GM04503 (cell line): ENCODE data around the gene TMEM19.
A peak's percentile ranks its signal among the peaks of the same experiment; 100 is the strongest.
"Not testable (repeated sequence)": the region's sequence is repeated elsewhere in the genome, so short reads cannot be mapped to it uniquely, and the experiment has no call there.

Experiments used
- DNase-seq: peaks from one replicate; pipeline ENCODE4 v3.0.0-alpha.2; 2012; ENCODE audit warnings: low read depth

The TMEM19 gene

DNA sequence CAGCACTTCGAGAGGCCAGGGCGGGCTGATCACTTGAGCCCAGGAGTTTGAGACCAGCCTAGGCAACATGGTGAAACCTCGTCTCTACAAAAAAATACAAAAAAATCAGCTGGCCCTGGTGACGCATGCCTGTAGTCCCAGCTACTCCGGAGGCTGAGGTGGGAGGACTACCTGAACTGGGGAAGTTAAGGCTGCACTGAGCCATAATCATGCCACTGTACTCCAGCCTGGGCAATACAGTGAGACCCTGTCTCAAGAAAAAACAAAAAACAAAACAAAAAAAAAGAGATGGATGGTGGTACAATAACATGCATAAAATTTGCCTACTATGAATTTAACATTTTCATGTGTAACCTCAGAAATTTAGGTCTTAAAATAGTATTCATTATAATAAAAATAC lies 19.6 kb upstream of the TMEM19 start:
- no peak for DNase-seq

DNA sequence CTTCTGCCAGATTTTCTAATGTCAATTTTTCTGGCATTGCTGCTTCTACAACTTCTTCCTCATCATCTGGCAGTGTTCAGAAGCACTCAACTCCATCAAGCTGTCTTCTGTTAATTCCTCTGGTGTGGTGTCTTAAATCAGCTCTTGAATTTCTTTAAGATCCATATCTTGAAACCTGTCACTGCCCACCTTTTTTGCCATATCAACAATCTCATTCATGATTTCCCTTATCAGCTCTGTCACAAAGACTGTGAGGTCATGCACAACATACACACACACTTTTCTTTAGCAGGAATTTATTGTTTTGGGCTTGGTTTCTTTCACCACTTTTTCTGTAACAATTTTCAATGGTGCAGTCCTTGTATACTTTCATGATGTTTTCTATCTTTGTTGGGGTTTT lies 14.6 kb upstream of the TMEM19 start:
- DNase-seq = no peak

DNA sequence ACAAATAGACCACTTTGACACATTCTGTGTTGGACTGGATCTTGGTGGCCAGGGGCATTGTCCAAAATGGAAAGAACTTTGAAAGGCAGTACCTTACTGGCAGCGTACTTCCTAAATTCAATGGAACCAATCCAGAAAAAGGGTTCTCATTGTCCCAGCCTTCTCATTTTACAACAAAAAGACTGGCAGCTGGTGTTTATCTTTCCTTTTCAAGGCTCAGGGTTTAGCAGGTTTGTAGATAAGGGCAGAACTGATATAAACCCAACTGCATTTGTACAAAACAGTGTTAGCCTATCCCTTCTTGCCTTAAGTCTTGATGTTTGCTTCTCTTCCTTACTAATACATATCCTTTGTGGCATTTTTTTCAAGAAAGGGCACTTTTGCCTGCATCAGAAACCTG lies 14.1 kb upstream of the TMEM19 start:
- DNase-seq = no peak

DNA sequence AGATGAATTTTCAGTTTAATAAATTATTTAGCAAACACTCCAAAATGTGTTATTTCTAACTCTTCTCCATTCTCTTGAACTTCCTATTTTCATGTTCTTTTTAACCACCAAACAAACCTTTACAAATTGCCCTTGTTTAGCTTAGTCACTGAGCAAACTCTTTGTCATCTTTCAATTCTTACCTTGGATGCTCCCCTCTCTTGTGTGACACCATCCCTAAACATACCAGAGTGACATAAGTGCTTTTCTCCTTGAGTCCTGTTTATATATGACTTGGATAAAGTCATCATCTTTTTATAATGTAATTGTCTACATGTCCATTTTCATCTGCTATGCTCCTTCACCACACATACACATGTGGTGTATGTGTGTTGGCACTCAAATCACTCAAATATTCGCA lies 3.4 kb upstream of the TMEM19 start:
- no peak for DNase-seq

DNA sequence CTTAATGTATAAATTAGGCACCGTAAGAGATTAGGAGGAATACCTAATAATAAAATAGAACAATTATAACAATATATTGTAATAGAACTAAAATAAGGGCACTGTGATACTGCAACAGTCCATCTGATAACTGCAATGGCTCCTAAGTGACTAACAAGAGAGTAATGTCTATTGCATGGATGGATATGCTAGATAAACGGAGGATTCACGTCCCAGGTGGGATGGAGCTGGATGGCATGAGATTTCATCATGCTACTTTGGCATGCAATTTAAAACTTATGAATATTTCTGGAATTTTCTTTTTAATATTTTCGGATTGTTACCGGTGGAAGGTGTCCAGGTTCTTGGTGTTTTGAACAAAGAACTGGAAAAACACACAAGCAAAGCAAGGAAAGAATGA lies 2.2 kb upstream of the TMEM19 start:
- no peak for DNase-seq

DNA sequence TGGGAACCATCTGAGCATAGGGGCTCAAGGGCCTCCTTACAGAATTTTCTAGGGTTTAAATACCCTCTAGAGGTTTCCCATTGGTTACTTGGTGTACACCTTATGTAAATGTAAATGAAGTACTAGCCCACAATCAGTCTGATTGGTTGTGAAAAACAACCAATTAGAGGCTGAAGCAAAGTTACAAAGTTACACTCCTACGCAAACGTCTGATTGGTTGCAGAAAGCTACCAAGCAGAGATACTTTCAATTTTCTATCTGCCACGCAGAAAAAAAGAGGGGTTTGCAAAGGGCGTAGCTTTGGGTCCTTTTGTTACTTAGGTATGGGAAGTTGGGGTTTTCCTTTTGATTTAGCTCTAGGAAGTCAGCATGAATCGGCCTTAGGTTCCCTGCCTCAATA lies 1.8 kb upstream of the TMEM19 start:
- DNase-seq = no peak

DNA sequence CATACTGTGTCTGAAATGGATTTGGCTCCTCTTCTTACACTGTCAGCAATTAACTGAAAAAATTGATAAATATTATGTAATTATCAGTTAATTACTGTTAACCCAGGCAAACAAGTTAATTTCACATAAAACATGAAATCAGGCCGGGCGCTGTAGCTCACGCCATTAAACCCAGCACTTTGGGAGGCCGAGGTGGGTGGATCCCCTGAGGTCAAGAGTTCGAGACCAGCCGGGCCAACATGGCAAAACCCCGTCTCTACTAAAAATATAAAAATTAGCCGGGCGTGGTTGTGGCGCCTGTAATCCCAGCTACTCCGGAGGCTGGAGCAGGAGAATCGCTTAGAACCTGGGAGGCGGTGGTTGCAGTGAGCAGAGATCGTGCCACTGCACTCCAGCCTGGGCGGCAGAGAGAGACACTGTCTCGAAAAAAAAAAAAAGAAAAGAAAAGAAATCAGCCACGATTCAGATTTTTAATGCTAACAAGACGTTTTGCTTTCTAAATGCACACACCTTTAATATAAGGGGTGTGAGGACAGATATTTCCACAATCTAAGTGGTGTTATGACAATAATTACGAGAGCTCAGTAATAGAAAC lies 473 bp upstream of the TMEM19 start:
- no peak for DNase-seq

DNA sequence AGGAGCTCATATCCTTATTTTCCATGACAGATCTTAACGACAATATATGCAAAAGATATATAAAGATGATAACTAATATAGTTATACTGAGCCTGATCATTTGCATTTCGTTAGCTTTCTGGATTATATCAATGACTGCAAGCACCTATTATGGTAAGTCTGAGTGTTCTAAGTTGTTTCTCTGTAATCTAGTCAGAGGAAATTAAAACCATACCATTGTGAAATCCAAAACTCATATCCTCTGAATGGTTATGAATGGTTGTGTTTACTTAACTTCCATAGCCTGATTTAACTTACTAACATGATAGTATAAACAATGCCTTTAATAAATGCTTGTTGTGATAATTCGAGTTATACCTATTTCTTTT lies 760 bp downstream of the TMEM19 start:
- DNase-seq = no peak

DNA sequence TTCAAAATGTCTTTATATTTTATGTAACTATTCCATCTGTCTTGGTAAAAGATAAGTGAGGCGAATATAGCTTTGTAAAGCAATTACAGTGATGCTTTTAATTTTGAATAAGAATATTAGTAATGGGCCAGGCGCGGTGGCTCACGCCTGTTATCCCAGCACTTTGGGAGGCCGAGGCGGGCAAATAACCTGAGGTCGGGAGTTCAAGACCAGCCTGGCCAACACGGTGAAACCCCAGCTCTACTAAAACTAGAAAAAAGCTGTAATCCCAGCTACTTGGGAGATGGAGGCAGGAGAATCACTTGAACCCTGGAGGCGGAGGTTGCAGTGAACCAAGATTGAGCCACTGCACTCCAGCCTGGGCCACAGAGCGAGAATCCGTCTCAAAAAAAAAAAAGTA lies 1.3 kb downstream of the TMEM19 start:
- not testable (repeated sequence) for DNase-seq

DNA sequence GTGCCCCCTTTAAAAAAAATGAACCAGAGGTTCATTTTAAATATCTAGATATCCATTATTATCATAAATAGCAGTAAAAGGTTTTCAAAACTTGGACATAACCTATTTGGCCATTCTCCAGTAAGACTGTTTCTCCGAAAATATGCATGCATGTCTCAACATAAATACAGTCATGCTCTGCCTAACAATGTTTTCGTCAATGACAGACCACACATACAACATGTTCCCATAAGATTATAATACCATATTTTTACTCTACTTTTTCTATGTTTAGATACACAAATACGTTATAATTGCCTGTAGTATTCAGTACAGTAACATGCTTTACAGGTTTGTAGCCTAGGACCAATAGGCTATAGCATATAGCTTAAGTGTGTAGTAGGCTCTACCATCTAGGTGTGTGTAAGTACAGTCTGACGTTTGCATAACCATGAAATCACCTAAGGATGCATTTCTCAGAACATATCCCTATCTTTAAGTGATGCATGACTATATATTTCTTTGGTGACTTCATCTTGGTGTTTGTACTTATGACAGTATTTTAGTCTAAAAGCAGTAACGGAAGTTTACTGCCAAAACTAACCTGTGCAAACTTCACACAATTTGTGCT lies 3.2 kb downstream of the TMEM19 start:
- no peak for DNase-seq

DNA sequence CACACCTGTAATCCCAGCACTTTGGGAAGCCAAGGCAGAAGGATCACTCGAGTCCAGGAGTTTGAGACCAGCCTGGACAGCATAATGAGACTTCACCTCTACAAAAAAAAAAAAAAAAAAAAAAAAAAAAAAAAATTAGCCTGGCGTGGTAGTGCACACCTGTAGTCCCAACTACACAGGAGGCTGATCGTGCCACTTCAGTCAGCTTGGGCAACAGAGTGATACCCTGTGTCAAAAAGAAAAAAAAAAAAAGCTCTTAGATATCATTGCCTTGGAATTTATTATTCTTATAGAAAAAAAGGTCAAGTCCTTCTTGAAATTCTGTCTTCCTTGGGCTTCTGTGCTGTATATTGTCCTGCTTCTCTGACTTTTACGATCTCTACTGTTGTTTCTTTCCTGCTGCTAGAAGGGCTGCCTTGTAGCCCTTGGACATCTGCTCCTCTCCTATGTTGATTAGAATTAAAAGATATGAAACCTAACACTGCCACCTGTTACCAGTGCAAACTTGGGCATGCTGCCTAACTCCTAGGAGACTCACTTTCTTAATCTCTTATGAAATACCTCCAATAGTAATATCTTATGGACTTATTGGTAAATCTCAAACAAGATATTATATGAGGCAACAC lies 5.7 kb downstream of the TMEM19 start:
- no peak for DNase-seq

DNA sequence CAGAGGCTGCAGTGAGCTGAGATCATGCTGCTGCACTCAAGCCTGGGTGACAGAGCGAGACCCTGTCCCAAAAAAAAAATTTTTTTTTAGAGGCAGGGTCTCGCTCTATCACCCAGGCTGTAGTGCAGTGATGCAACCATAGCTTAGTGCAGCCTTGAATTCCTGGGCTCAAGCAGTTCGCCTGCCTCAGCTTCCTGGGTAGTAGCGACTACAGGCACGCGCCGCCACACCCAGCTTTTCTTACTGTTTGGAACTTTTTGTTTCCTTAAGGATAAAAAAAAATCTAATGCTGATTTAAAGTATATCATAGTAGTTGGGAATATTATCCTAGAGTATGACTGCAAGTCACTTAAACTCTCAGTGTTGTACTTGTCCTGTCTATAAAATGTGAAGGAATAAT lies 7.2 kb downstream of the TMEM19 start:
- DNase-seq = no peak

DNA sequence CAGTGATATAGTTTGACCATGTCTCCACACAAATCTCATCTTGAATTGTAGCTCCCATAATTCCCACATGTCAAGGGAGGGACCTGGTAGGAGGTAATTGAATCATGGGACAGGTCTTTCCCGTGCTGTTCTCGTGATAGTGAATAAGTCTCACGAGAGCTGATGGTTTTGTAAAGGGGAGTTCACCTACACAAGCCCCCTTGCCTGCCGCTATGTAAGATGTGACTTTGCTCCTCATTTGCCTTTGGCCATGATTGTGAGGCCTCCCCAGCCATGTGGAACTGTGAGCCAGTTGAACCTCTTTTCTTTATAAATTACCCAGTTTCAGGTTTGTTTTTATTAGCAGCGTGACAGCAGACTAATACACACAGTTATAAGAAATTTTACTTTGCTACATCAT lies 7.8 kb downstream of the TMEM19 start:
- not testable (repeated sequence) for DNase-seq

DNA sequence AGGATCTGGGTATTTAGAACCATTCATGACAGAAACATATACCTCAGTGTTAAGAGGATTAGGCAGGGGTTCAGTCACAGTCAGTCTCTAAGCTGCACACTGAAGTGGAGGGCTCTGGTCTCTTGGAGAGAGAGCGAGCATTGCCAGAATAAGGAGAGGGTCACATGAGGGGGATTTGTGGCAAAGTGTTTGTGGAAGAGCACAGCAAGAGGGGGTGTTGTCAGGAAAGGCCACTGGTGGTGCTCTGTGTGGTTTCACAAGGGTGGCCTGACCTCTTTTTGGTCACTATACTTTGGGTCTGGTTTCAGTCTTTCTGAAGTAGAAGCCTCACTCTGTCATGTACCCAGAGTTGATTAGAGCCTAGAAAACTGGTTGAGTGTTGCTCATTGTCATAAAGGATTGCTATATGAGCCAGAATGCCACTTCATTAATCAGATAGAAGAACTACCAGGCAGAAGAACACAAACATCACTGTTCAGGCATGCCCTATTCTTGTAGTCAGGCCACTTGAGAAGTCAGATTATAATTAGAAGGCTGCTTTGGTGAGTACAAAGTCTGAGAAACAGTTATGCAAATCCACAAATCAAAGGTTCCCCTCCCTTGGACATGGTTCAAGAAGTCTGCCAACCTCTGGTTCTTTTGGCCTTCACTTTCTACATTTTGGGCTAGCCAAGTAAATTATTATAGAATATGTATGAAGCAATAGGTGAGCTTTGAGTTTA lies 8.4 kb downstream of the TMEM19 start:
- DNase-seq = no peak

DNA sequence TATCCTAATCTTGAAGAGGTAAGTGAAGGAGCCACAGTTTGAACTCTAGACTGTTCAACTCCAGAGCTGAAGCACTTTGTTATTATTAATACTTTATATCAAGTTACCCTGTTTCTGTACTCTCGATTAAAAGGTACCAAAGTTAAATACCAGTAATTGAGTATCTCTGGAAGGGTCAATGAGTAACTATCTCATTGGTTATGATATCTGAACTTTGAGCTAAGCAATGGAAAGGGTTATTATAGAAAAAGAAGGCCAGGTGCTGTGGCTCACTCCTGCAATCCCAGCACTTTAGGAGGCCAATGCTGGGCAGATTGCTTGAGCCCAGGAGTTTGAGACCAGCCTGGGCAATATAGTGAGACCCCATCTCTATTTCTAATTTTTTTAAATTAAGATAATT lies 9.9 kb downstream of the TMEM19 start:
- no peak for DNase-seq

DNA sequence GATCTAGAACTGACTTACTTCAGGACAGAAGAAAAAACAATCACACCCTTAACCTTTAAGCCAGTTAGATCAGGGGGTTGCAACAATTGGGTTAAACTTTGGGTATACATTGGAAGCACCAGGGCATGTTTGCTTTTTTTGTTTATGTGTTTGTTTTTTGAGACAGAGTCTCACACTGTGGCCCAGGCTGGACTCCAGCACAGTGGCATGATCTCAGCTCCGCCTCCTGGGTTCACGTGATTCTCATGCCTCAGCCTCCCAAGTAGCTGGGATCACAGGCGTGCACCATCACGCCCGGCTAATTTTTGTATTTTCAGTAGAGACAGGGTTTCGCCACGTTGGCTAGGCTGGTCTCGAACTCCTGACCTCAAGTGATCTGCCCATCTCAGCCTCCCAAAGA lies 16.3 kb downstream of the TMEM19 start:
- DNase-seq = not testable (repeated sequence)

DNA sequence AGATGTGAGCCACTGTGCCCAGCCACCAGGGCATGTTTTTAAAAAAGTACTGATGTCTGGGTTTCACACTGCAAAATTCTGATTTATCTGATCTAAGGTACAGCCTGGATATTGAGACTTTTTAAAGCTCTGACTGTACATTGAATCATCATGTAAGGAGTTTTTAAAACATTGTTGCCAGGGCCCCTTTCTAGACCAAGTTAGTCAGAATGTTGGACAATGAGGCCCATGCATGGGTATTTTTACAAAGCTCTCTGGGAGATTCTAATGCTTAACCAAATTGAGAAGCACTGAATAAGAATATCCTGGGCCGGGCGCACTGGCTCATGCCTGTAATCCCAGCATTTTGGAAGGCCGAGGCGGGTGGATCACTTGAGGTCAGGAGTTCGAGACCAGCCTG lies 16.7 kb downstream of the TMEM19 start:
- DNase-seq = no peak

DNA sequence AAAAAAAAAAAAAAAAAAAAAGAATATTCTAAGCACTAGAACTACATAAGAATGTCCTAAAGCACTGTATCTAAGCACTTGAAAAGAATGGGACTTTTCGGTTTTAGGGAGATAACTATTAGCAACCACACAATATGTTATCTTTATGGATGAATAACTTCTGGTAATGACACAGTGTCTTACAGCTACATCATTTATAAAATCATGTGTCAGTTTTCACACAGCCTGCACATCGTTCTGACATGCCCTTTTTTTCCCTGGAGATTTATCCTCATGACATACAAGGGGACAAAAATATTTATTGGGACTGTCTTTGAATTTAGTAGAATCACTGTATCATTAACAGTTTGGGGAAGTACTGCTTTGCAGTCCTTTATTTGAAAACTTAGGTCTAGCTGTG lies 17.3 kb downstream of the TMEM19 start:
- no peak for DNase-seq

DNA sequence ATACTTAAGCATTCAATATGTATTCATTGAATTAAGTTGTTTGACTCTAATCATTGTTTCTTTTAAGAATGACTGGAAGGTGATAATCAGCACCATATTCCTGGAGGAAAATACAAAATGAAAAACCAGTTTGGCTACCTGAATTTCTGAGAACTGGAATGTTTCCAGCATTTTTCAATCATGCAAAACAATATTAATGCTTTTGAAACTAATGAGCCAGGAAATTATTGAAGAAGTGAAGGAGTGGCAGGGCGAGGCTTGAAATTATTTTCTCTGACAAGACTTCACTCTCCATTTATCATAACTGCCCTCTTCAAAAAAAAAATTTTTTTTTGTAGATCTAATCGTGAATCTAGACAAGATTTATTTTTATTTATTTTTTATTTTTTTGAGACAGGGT lies 19.0 kb downstream of the TMEM19 start:
- DNase-seq = no peak

DNA sequence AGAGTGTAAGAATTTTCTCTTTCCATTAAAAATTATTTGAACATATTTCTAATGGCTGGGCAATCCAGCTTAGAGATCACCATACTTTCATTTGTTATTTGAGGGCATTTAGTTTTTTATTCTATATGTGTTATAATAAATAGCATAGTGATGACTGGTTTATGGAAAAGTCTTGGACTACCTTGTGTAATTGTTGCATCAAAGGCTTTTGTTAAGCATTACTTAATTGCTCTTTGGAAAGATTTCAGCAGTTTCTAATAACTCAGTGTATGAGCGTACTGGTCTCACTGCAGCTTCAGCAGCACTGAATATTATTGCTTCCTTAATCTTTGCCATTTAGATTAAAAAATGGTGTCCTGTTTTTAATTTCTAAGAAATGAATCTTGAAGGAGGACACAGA lies 22.8 kb downstream of the TMEM19 start:
- no peak for DNase-seq

DNA sequence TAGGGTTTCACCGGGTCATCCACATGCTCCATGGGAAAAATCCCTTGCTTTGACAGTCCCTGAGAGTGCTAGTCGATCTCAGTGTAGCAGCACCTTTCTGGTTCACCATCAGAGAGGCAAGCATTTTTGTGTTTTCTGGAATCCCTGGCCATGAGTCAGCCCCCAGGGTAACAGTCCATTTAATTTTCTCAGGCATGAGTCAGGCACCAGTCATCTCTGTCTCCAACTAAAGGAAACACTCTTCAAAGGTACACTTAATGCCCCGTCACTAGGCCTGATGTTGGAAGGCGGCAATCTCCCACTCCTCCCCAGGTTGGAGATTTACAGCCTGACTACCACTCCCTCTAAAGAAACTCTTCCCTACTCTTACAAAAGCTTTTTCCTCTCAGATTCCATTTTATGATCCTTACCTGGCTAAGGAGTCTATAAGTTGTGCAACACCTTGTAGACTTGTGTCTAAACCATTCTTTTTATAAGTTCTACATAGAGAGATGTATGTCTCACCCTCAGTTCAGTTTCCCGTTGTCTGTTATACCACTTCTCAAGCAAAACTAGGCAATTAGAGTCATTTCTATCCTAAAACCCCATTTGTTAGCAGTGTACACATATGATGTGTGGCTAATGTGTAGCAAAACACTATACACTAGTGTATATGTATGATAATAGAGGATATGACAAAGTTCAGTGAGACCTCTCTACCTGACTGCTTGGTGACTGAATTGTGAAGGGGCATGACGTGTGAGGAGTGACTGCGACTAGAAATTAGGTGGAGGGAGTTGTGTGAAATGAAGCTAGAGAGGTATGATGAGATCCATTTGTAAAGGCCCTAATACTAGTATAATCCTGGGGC lies 24.6 kb downstream of the TMEM19 start:
- DNase-seq = peak; percentile 45

DNA sequence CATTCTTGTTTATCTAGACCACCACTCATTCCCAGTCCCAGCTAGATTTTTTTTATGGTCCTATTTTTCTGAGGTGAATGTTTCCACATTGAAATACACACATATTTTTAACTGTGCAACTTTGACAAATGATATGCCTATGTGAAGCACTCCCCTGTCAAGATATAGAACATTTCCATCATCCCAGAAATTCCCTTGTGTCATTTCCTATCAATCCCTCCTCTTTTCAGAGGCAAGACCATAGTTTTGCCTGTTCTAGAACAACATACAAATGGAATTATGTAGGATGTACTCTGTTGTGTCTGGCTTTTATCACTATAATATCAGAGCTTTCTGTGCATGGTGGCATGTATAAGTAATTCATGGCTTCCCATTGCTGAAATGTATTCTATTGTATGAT lies 32.7 kb downstream of the TMEM19 start:
- DNase-seq = no peak
